Inflammatory macrophage treated with lipopolysaccharide for 1 hour (primary cell): ENCODE results near the gene LMO7.
A peak's percentile ranks its signal among the peaks of the same experiment; 100 is the strongest.

ENCODE experiments used
- DNase-seq, 2 donors: peaks; one replicate each; pipeline ENCODE4 v3.0.0-alpha.2; 2020 to 2022

Gene LMO7

GRCh38 chr13:75811361-75811760, 175.2 kb downstream of the LMO7 start:
- DNase-seq = no peak

- DNase-seq = peak; percentile 31 to 51
These were observed 175.7 kb downstream of the LMO7 start for GRCh38 chr13:75811841-75812240.

- DNase-seq = no peak
These were observed 176.6 kb downstream of the LMO7 start for GRCh38 chr13:75812751-75813181.

GRCh38 chr13:75813323-75813722, 177.2 kb downstream of the LMO7 start:
- DNase-seq = no peak

- no peak for DNase-seq
These were observed 182.2 kb downstream of the LMO7 start for GRCh38 chr13:75818179-75818967.

- DNase-seq = no peak
These were observed 182.8 kb downstream of the LMO7 start for GRCh38 chr13:75818968-75819225.

GRCh38 chr13:75825161-75825560, 189.0 kb downstream of the LMO7 start:
- DNase-seq = no peak

- DNase-seq = no peak
These were observed 189.5 kb downstream of the LMO7 start for GRCh38 chr13:75825594-75825993.

GRCh38 chr13:75826391-75826790, 190.3 kb downstream of the LMO7 start:
- DNase-seq = no peak

GRCh38 chr13:75829830-75830229, 193.7 kb downstream of the LMO7 start:
- no peak for DNase-seq

- DNase-seq = no peak
These were observed 194.7 kb downstream of the LMO7 start for GRCh38 chr13:75830842-75831241.

GRCh38 chr13:75831389-75831788, 195.3 kb downstream of the LMO7 start:
- DNase-seq = no peak

- no peak for DNase-seq
These were observed 196.7 kb downstream of the LMO7 start for GRCh38 chr13:75832812-75833211.

- no peak for DNase-seq
These were observed 200.3 kb downstream of the LMO7 start for GRCh38 chr13:75836441-75836840.

GRCh38 chr13:75838366-75839005, 202.4 kb downstream of the LMO7 start:
- DNase-seq = peak; percentile 31 to 48

- peak; percentile 39 to 50 for DNase-seq
These were observed 203.3 kb downstream of the LMO7 start for GRCh38 chr13:75839406-75839805.

- no peak for DNase-seq
These were observed 205.8 kb downstream of the LMO7 start for GRCh38 chr13:75841905-75842304.

GRCh38 chr13:75843074-75843473, 206.9 kb downstream of the LMO7 start:
- no peak for DNase-seq

- no peak for DNase-seq
These were observed 207.9 kb downstream of the LMO7 start for GRCh38 chr13:75843991-75844390.

- no peak for DNase-seq
These were observed 211.5 kb downstream of the LMO7 start for GRCh38 chr13:75847588-75847987.

GRCh38 chr13:75850916-75851315, 214.8 kb downstream of the LMO7 start:
- no peak for DNase-seq

GRCh38 chr13:75855216-75855615, 219.1 kb downstream of the LMO7 start:
- no peak for DNase-seq

GRCh38 chr13:75855847-75856246, 219.7 kb downstream of the LMO7 start:
- DNase-seq = no peak

- DNase-seq = no peak
These were observed 221.2 kb downstream of the LMO7 start for GRCh38 chr13:75857291-75857690.

- no peak for DNase-seq
These were observed 224.8 kb downstream of the LMO7 start for GRCh38 chr13:75860935-75861334.
